Left ventricle myocardium inferior (tissue), 1 donor: ENCODE measurements around the gene CD200R1L. TPM values are rescaled to one million over a fixed set of nuclear protein-coding genes. Genes with fewer than 3 reads are reported as not detected.

Experiments
- DNase-seq: peaks from one replicate; pipeline ENCODE4 v3.0.0-alpha.2; 2020
- H3K27ac ChIP-seq: fragments of 200-600 bp; replicated peaks from 2 replicates; pipeline ENCODE4 v1.8.0; 2021
- H3K27me3 ChIP-seq: fragments of 200-600 bp; 2 replicates; pipeline ENCODE4 v1.8.0; 2021; ENCODE audit warnings: low read depth
- H3K36me3 ChIP-seq: fragments of 200-600 bp; 2 replicates; pipeline ENCODE4 v1.8.0; 2021
- H3K4me1 ChIP-seq: fragments of 200-600 bp; 2 replicates; pipeline ENCODE4 v1.8.0; 2021
- H3K4me3 ChIP-seq: fragments of 200-600 bp; 2 replicates; pipeline ENCODE4 v1.8.0; 2021; ENCODE audit warnings: mild to moderate bottlenecking, moderate library complexity
- H3K9me3 ChIP-seq: fragments of 200-600 bp; replicated peaks from 2 replicates; pipeline ENCODE4 v1.8.0; 2021
- CTCF ChIP-seq: fragments of 200-600 bp; IDR thresholded peaks from 2 replicates; pipeline ENCODE4 v1.8.0; 2021; ENCODE audit warnings: antibody characterized with exemption, mild to moderate bottlenecking, borderline replicate concordance
- intact Hi-C: fragments of 100-400 bp; cut with micrococcal nuclease; formaldehyde crosslinking; loops from one replicate; pipeline ENCODE4 v1.11.0; 2022
- total RNA-seq: library from RNA; stranded (reverse); fragmentation: NEBNext Ultra II Directional; extraction: Animal tissue kit (Norgen Biotek cat#: 25700); gene quantifications from one replicate; pipeline ENCODE4 v1.2.1, GENCODE V29; 2021
- donor health status: DM: no; HTN: yes; CAD: no; lungs with severe emphysema.

The CD200R1L gene
- total RNA-seq, 1 donor from 2014 or later, result not detected

- TF ChIP-seq CTCF, result no peak
- Histone ChIP-seq H3K36me3 (no peaks in the 10 kb centered on the region), H3K4me1 (no peaks in the 10 kb centered on the region), H3K27me3 (peaks cover 18% of the 10 kb centered on the region), H3K9me3 (peaks cover 14% of the 10 kb centered on the region), H3K27ac (no peak overlapping the region), H3K4me3 (no peak overlapping the region)
- DNase-seq, result no peak
- intact Hi-C loops, result no loop called here
Measured at GRCh38 chr3:112785321-112786001, 61.2 kb downstream of the CD200R1L start.

- H3K4me3 ChIP-seq, result no peak overlapping the region
- peaks cover 5% of the 10 kb centered on the region for H3K4me1 ChIP-seq
- H3K36me3 ChIP-seq, result no peaks in the 10 kb centered on the region
- intact Hi-C loops, result no loop called here
- H3K27me3 ChIP-seq, result peaks cover 18% of the 10 kb centered on the region
- TF ChIP-seq CTCF, result no peak
- H3K9me3 ChIP-seq, result peaks cover 4% of the 10 kb centered on the region
- no peak for DNase-seq
- H3K27ac ChIP-seq, result no peak overlapping the region
Measured at GRCh38 chr3:112782491-112782890, 64.2 kb downstream of the CD200R1L start.

- H3K4me1 ChIP-seq, result peaks cover 5% of the 10 kb centered on the region
- H3K36me3 ChIP-seq, result no peaks in the 10 kb centered on the region
- no peak for TF ChIP-seq CTCF
- no peak for DNase-seq
- intact Hi-C loops, result no loop called here
- no peak overlapping the region for H3K4me3 ChIP-seq
- no peak overlapping the region for H3K27ac ChIP-seq
- no peaks in the 10 kb centered on the region for H3K9me3 ChIP-seq
- peaks cover 18% of the 10 kb centered on the region for H3K27me3 ChIP-seq
Measured at GRCh38 chr3:112781599-112781998, 65.1 kb downstream of the CD200R1L start.

- Histone ChIP-seq H3K4me3 (no peak overlapping the region), H3K27ac (peak overlapping the region; percentile 70), H3K4me1 (peaks cover 5% of the 10 kb centered on the region), H3K27me3 (peaks cover 24% of the 10 kb centered on the region), H3K36me3 (no peaks in the 10 kb centered on the region), H3K9me3 (no peaks in the 10 kb centered on the region)
- no peak for TF ChIP-seq CTCF
- intact Hi-C loops, result no loop called here
- no peak for DNase-seq
Measured at GRCh38 chr3:112779558-112780480, 66.8 kb downstream of the CD200R1L start.

GRCh38 chr3:112779011-112779410 lies 67.7 kb downstream of the CD200R1L start:
- Histone ChIP-seq H3K27ac (peak overlapping the region; percentile 70), H3K4me1 (peaks cover 5% of the 10 kb centered on the region)
- intact Hi-C loops, result no loop called here

More at GRCh38 chr3:112779011-112779410, 67.7 kb downstream of the CD200R1L start:
- no peak for DNase-seq
- no peak overlapping the region for H3K4me3 ChIP-seq
- TF ChIP-seq CTCF, result no peak
- peaks cover 24% of the 10 kb centered on the region for H3K27me3 ChIP-seq
- no peaks in the 10 kb centered on the region for H3K36me3 ChIP-seq
- no peaks in the 10 kb centered on the region for H3K9me3 ChIP-seq
